ES-I3 (cell line): ENCODE results near the gene ECHS1.
"Not testable (repeated sequence)": the region's sequence is repeated elsewhere in the genome, so short reads cannot be mapped to it uniquely, and the experiment has no call there.

Source experiments
- H3K36me3 ChIP-seq: 2 replicates; pipeline ENCODE4 v1.6.1; 2013; ENCODE audit warnings: mild to moderate bottlenecking, low read length, control low read depth, moderate library complexity; ENCODE audit not compliant: insufficient read depth
- H3K4me1 ChIP-seq: 2 replicates; pipeline ENCODE4 v1.6.1; 2013; ENCODE audit warnings: mild to moderate bottlenecking, control low read depth, low read length; ENCODE audit not compliant: insufficient read depth
- H3K9ac ChIP-seq: 2 replicates; pipeline ENCODE4 v1.6.1; 2013; ENCODE audit warnings: low read depth, mild to moderate bottlenecking, low read length, moderate library complexity
- H3K9me3 ChIP-seq: 2 replicates; pipeline ENCODE4 v1.6.1; 2013; ENCODE audit warnings: mild to moderate bottlenecking, low read length, moderate library complexity; ENCODE audit not compliant: control insufficient read depth, insufficient read depth

ECHS1 gene

DNA sequence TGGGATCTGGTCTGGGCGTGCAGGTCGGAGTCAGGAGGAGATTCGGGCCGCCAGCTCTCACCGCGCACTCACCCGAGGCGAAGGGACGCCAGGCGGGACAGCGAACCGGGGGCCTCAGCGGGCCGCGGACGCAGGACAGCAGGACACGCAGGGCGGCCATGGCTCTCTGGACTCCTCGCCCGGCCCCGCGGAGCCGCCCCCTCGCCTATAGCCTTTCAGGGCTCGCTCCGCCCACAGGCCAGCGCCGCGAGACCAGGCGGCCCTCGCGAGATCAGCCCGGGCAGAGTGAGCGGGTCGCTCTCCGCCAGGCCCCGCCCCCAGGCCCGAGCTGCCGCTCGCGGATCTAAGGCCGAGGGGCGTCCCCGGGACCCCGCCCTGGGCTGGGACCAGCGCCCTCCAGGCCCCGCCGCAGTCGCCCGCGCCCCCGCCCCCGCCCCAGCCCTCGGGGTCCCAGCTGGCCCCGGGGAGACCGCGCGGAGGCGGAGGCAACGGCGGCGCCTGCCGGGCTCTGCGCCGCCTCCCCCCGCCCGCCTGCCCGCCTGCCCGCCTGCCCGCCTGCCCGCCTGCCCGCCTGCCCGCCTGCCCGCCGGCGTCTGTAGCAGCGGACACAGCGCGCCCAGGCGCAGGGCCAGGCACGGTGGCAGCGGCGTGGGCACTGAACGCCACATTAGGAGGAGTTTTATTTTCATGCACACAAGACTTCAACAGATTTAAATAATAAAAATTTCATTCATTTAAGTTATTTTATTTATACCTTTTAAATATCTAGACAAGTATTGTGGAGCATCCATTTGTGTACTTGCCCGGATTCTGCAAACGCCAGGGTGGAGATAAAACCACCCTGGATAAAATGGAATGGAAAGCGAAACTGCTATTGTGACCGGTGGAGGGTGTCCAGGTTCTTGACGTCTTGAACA is at the start of gene ECHS1:
Gene ECHS1 (minus strand): TSS at position 181 of the 917 bp plus-strand sequence. CDS start 21 bp downstream, at position 160.
- peak within 1 kb of the TSS; percentile 63; the same call in 1 of the 2 replicates for H3K9ac ChIP-seq

DNA sequence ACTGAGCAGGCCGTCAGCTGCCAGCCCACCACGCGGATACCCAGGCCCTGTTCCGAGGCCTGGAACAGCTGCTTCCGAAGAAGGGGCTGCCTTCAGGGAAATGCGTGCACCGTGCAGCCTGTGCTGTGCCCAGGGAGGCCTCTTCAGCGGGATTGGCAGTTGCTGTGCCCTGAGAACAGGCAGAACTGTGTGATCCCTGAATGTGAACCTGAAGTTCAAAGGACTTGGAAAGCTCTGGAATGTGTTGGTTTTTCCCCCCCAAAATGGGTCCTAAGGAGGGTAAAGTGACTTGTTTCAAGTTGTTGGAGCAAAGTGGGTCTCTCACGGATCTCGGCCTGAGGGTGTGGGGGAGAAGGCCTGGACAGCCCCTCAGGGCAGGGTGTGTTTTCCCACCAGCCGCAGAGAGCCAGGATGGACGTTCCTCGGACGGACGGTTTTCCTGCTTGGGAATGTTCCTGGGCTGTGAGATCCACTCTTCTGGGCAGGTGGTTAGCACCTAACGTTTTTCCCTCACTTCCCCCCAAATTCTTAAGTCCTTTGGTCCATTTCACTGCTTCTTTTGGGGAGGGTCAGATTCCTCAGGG is 49.2 kb upstream of the ECHS1 start:
- Histone ChIP-seq H3K36me3 (no peaks in the 10 kb centered on the region), H3K9me3 (no peaks in the 10 kb centered on the region), H3K9ac (no peak overlapping the region), H3K4me1 (peaks cover 4% of the 10 kb centered on the region; the same call in 1 of the 2 replicates)

More for the DNA sequence above, at the start of gene ECHS1:
- Histone ChIP-seq H3K36me3 (peaks cover 8% of the 10 kb centered on the region), H3K9me3 (no peaks in the 10 kb centered on the region), H3K4me1 (no peaks in the 10 kb centered on the region; the same call in 1 of the 2 replicates)

DNA sequence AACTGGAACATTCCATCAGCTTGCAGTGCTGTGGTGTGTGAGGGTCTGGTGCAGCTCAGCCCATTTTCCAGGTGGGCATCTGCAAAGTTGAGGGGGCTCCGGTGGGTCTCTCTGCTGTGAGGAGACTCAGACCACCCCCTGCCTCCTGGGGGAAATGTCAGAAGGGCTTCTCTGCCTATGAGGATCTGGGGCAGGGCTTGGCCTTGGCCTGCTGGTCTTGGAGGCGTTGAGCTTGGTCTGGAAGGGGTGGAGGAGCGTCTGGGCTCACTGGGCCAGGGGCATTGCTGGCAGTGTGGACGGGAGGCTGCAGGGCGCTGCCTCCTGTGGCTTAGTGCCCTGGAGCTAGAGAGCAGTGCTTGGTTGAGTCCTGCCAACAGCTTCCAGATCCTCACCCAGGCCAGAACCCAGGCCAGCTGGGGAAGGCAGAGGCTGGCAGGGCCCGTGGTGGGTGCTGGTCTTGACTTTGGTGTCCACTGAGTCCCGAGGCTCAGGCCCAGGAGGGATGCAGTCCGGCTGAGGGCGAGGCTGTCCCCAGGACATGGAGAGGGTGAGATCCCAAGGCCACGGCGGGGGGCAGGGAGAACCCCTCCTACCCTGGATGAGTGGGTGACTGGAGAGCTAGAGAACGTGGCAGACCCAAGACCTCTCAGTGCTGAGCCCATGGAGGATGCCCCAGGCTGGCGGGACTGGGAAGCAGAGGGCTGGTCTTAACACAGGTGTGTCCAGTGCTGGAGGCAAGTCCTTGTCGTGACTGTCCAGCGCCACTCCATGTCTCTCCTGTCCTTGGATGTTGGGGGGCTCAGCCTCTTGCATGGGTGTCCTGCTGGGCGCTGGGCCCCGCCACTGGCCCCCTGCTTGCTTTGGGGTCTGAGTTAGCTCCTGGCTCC is 48.4 kb upstream of the ECHS1 start:
- Histone ChIP-seq H3K36me3 (no peaks in the 10 kb centered on the region), H3K4me1 (peaks cover 4% of the 10 kb centered on the region; the same call in 1 of the 2 replicates), H3K9me3 (no peaks in the 10 kb centered on the region), H3K9ac (no peak overlapping the region)

DNA sequence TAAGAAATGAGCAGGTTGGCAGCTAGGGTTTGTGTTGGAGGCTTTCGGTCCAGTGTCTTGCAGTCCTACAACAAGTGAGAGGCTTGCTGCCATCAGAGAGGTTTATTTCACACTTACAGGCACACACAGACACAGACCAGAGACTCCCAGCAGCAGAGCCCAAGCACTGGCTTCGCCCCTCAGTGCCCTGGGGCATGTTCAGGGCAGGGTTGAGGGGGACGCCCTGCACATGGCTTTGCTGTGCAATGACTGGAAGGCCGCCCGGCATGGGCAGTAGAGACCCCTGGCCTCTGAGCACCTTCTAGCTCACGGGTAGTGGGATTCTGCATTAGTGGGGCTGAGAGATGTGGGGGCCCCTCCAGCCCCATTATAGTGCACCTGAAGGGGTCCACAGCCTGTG is 47.4 kb upstream of the ECHS1 start:
- Histone ChIP-seq H3K9me3 (no peaks in the 10 kb centered on the region), H3K36me3 (no peaks in the 10 kb centered on the region; the same call in 1 of the 2 replicates), H3K9ac (no peak overlapping the region), H3K4me1 (peaks cover 4% of the 10 kb centered on the region; the same call in 1 of the 2 replicates)

DNA sequence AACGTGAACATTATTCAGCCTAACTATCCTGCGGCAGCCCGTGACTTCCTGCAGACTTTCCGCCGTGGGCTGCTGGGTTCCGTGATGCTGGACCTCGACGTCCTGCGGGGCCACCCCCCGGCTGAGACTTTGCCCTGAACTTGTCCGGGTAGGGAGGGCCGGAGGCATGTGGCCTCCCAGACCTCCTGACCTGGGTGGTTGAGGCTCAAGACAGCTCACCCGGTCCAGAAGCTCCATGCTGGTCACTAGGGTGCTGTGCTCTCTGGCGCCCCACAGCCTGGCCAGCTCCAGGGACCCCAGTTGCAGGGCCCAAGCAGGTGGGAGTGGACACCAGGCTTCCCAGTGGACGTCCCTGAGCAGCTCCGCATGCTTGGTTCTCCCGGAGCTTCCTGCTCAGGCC is 46.9 kb upstream of the ECHS1 start:
- H3K9me3 ChIP-seq: peaks cover 5% of the 10 kb centered on the region; the same call in 1 of the 2 replicates
- H3K4me1 ChIP-seq: peaks cover 4% of the 10 kb centered on the region; the same call in 1 of the 2 replicates
- no peak overlapping the region for H3K9ac ChIP-seq
- H3K36me3 ChIP-seq: peaks cover 4% of the 10 kb centered on the region

DNA sequence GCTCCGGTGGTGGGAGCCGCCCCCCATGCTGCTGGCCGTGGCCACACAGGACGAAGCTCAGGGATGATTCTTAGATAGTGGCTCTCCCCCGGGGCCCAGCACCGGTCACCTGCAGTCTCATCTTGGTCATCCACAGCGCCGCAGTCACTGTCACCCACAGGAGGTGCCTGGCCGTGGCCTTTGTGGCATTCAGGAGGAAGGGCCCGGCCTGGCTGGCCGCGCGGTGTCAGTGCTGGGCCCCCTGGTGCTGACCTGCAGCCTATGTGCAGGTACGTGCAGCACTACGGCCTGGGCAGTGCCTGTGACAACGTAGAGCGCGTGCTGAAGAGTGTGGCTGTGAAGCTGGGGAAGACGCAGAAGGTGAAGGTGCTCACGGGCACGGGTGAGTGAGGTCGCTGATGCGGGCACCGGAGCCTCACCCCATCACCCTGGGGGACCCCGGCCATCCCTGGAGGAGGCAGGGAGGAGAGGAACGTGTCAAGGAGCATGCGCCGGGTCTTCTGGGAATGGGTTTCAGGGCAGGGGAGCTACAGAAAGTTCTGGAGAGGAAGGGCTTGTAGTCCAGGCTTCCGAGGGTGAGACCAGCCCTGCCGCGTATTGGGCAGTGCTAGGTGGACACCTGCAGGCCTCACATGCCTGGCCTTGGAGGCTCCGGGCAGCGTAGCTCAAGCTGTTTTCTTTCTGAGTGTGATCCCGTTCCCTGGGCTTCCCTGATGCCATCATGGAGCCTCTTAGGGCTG is 46.2 kb upstream of the ECHS1 start:
- Histone ChIP-seq H3K4me1 (peaks cover 4% of the 10 kb centered on the region; the same call in 1 of the 2 replicates), H3K36me3 (peaks cover 5% of the 10 kb centered on the region), H3K9me3 (peaks cover 5% of the 10 kb centered on the region; the same call in 1 of the 2 replicates), H3K9ac (no peak overlapping the region)

DNA sequence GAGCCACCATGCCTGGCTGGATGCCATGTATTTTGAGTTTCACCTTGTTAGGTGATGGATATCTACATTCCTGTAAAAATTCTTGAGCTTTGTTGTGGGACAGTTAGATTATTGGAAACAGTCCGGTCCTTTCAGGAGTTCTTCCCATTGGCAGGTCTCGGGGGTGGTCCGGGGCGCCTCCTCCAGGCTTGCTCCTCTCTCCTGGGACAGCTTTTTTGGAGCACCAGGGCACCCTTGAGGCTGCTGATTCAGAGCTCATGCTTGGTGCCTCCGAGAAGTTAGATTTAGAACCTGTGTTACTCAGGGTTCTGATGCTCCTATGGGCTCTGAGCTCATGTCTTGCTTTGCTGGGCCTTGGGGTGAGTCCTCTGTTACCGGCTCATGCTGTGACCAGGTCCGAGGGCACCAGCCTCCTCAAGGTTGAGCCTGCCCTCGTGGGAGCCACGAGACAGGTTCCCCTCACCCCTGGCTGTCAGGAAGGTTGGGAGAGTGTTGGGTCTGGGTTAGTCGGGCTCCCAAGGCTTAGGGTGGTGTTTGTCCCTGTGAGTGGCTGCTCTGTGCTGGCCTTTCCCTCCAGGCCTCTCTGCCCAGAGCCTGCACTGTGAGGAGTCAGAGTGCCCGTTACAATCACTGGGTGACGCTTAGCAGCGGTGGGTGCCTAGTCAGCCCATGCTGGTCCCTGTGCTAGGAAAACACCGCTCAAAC is 45.3 kb upstream of the ECHS1 start:
- Histone ChIP-seq H3K9me3 (peaks cover 5% of the 10 kb centered on the region; the same call in 1 of the 2 replicates), H3K9ac (no peak overlapping the region), H3K4me1 (peaks cover 4% of the 10 kb centered on the region; the same call in 1 of the 2 replicates), H3K36me3 (peaks cover 5% of the 10 kb centered on the region)

DNA sequence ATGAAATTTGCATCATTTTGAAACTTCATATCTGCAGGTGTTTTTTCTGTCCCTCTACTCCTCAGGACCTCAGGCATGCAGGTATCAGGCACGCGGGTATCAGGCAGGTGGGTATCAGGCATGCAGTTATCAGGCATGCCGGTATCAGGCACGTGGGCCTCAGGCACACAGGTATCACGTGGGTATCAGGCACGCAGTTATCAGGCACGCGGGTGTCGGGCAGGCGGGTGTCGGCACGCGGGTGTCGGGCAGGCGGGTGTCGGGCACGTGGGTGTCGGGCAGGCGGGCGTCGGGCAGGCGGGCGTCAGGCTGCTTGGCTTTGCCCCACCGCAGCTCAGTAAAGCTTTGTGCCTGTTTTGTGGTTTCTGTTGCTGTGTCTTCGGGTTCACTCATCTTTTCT is 42.6 kb upstream of the ECHS1 start:
- peaks cover 12% of the 10 kb centered on the region for H3K9me3 ChIP-seq
- no peak overlapping the region for H3K9ac ChIP-seq
- H3K4me1 ChIP-seq: no peaks in the 10 kb centered on the region
- H3K36me3 ChIP-seq: peaks cover 14% of the 10 kb centered on the region

DNA sequence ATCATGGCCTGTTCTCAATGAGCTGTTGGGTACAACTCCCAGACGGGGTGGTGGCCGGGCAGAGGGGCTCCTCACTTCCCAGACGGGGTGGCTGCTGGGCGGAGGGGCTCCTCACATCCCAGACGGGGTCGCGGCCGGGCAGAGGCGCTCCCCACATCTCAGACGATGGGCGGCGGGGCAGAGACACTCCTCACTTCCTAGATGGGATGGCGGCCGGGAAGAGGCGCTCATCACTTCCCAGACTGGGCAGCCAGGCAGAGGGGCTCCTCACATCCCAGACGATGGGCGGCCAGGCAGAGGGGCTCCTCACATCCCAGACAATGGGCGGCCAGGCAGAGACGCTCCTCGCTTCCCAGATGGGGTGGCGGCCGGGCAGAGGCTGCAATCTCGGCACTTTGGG is 41.2 kb upstream of the ECHS1 start:
- Histone ChIP-seq H3K36me3 (peaks cover 14% of the 10 kb centered on the region), H3K9me3 (peaks cover 14% of the 10 kb centered on the region)
- H3K4me1 ChIP-seq, H3K9ac ChIP-seq: not testable (repeated sequence)

DNA sequence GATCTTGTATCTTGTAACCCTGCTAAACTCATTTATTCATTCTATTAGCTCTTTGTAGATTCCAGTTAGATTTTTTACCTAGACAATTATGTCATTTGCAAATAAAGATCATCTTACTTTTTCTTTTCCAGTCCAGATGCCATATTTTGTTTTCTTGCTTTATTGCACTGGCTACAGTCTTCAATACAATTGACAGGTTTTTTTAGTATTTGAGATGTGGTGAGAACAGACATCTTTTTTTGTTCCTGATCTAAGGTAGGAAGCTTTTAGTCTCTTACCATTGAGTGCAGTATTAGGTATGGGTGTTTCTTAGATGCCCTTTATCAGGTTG is 39.2 kb upstream of the ECHS1 start:
- H3K9me3 ChIP-seq: peaks cover 16% of the 10 kb centered on the region
- H3K36me3 ChIP-seq: peaks cover 21% of the 10 kb centered on the region
- H3K4me1 ChIP-seq: no peaks in the 10 kb centered on the region
- H3K9ac ChIP-seq: no peak overlapping the region

DNA sequence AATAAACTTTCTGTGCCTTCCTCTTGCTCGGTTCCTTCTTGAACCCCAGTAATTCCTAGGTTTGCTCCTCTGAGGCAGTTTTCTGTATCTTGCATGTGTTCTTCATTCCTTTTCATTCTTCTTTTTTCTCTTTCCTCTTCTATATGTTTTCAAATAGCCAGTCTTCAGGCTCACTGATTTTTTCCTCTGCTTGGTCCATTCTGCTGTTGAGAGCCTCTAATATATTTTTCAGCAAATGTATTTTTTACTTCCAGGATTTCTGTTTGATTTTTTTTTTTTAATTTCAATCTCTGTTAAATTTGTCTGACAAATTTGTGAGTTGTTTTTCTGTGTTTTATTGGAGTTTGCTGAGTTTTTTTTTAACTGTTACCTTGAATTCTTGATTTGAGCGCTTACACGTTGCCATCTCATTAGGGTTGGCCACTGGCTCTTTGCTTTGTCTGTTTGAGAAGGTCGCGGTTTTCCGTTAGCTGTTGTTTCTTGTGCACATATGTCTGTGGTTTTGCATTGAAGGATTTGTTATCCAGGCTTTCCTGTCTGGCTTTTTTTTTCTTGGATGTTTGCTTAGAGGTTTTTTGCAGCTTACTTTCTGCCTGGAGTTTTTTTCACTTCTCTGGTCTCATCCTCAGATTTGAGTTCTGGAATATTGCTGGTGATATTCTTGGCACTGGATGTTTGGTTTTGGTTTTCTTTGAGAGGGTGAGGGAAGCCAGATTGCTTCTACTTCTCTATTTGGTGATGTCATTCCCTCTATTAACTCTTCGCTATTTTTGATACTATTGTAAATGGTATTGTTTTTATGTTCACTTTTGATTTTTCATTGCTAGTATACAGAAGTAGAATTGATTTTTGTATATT is 38.6 kb upstream of the ECHS1 start:
- H3K9ac ChIP-seq: no peak overlapping the region
- H3K9me3 ChIP-seq: peaks cover 16% of the 10 kb centered on the region
- H3K4me1 ChIP-seq: no peaks in the 10 kb centered on the region
- H3K36me3 ChIP-seq: peaks cover 21% of the 10 kb centered on the region

DNA sequence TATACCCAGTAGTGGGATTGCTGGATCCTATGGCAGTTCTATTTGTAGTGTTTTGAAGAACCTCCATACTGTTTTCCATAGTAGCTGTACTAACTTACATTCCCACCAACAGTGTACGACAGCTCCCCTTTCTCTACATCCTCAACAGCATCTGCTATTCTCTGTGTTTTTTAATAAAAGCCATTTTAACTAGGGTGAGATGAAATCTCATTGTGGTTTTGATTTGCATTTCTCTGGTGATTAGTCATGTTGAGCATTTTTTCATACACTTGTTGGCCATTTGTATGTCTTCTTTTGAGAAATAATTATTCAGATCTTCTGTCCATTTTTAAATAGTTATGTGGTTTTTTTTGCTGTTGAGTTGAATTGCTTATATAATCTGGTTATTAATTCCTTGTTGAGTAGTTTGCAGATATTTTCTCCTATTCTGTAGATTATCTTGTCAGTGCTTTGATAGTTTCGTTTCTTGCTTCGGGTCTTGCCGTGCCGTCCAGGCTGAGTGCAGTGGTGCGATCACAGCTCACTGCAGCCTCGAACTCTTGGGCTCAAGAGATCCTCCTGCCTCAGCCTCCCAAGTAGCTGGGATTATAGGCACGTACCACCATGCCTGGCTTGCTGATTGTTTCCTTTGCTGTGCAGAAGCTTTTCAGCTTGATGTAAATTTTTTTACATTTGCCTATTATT is 32.8 kb upstream of the ECHS1 start:
- Histone ChIP-seq H3K4me1 (no peaks in the 10 kb centered on the region), H3K9me3 (0 out of 2 replicates have a peak, but pooled peaks cover 3% of the 10 kb centered on the region), H3K9ac (no peak overlapping the region), H3K36me3 (peaks cover 10% of the 10 kb centered on the region)
